ENCODE data around the gene ABCA6.

The ABCA6 gene

GRCh38 chr17:69134112-69134511 is 7.6 kb downstream of the ABCA6 start:
- Histone ChIP-seq H3K9me3 (ENCODE audit: control insufficient read depth, insufficient read depth, low read length) (no peaks in the 10 kb centered on the region), H3K4me3 (ENCODE audit: low read length) (no peak overlapping the region), H4K20me1 (ENCODE audit: control insufficient read depth, insufficient read depth, low read depth, low read length) (no peaks in the 10 kb centered on the region), H3K27me3 (ENCODE audit: control insufficient read depth, low read length) (no peaks in the 10 kb centered on the region), H3K79me2 (ENCODE audit: control insufficient read depth, low read length) (no peaks in the 10 kb centered on the region), H3F3A (ENCODE audit: control insufficient read depth, insufficient read depth) (no peaks in the 10 kb centered on the region), H3K9me2 (replicated peaks; ENCODE audit: control insufficient read depth, low read length) (no peaks in the 10 kb centered on the region), H3K36me3 (ENCODE audit: control insufficient read depth, low read length) (no peaks in the 10 kb centered on the region), H3K4me1 (ENCODE audit: control insufficient read depth, low read length) (no peaks in the 10 kb centered on the region), H3K27ac (ENCODE audit: low read depth, low read length) (no peak overlapping the region), H3K4me2 (ENCODE audit: low read length) (no peak overlapping the region)
- TF ChIP-seq, protein P1, sequence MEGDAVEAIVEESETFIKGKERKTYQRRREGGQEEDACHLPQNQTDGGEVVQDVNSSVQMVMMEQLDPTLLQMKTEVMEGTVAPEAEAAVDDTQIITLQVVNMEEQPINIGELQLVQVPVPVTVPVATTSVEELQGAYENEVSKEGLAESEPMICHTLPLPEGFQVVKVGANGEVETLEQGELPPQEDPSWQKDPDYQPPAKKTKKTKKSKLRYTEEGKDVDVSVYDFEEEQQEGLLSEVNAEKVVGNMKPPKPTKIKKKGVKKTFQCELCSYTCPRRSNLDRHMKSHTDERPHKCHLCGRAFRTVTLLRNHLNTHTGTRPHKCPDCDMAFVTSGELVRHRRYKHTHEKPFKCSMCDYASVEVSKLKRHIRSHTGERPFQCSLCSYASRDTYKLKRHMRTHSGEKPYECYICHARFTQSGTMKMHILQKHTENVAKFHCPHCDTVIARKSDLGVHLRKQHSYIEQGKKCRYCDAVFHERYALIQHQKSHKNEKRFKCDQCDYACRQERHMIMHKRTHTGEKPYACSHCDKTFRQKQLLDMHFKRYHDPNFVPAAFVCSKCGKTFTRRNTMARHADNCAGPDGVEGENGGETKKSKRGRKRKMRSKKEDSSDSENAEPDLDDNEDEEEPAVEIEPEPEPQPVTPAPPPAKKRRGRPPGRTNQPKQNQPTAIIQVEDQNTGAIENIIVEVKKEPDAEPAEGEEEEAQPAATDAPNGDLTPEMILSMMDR (IDR thresholded peaks at IDR 0.05; ENCODE audit: low read depth, low read length, poor library complexity, severe bottlenecking): no peak
- TF ChIP-seq EZH2phosphoT487 (IDR thresholded peaks at IDR 0.05; ENCODE audit: borderline replicate concordance, low read length): no peak

DNA sequence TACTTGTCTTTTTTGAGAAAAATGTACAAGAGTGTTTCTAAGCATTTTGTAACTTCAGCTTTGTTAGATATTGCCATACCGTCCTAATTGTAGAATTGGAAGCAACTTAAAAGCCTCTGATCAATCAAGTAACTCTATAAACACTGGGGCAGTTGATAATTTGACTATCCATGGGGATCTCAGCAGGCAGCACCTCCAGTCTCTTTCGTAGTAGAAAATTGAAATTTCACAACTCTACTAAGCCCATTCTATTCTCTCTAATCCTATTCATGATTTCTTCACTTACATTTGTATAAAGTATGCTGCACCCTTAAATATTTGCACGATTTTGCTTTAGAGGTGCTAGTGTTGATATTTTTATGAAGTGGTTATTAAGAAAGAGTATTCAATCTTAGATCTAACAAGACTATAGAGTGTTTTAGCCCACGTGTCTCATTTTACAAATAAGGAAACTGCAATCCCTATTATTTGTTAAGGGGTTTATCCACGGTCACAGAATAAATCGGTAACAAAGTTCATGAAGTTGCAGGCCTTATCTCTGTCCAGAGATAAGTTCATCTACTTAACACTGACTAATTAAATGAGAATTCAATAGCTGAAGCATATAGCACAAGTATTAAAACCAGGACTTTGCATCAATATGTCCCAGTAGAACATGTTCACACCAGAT is 10.9 kb downstream of the ABCA6 start:
- Histone ChIP-seq H3K4me3 (ENCODE audit: low read length) (no peak overlapping the region), H3K4me1 (ENCODE audit: control insufficient read depth, low read length) (no peaks in the 10 kb centered on the region), H3K9me2 (replicated peaks; ENCODE audit: control insufficient read depth, low read length) (no peaks in the 10 kb centered on the region), H3K27me3 (ENCODE audit: control insufficient read depth, low read length) (no peaks in the 10 kb centered on the region), H3K36me3 (ENCODE audit: control insufficient read depth, low read length) (no peaks in the 10 kb centered on the region), H3K27ac (ENCODE audit: low read depth, low read length) (no peak overlapping the region), H4K20me1 (ENCODE audit: control insufficient read depth, insufficient read depth, low read depth, low read length) (no peaks in the 10 kb centered on the region), H3K4me2 (ENCODE audit: low read length) (no peak overlapping the region), H3F3A (ENCODE audit: control insufficient read depth, insufficient read depth) (no peaks in the 10 kb centered on the region), H3K9me3 (ENCODE audit: control insufficient read depth, insufficient read depth, low read length) (no peaks in the 10 kb centered on the region), H3K79me2 (ENCODE audit: control insufficient read depth, low read length) (no peaks in the 10 kb centered on the region)
- TF ChIP-seq EZH2phosphoT487 (IDR thresholded peaks at IDR 0.05; ENCODE audit: borderline replicate concordance, low read length): no peak
- TF ChIP-seq, protein P1 (IDR thresholded peaks at IDR 0.05; ENCODE audit: low read depth, low read length, poor library complexity, severe bottlenecking): no peak

GRCh38 chr17:69123626-69124025 is 18.1 kb downstream of the ABCA6 start:
- Histone ChIP-seq H3K79me2 (ENCODE audit: control insufficient read depth, low read length) (no peaks in the 10 kb centered on the region), H3K4me3 (ENCODE audit: low read length) (no peak overlapping the region), H3K9me3 (ENCODE audit: control insufficient read depth, insufficient read depth, low read length) (no peaks in the 10 kb centered on the region), H3K9me2 (replicated peaks; ENCODE audit: control insufficient read depth, low read length) (no peaks in the 10 kb centered on the region; the same call in 1 of the 2 replicates), H3K4me2 (ENCODE audit: low read length) (no peak overlapping the region), H3K27me3 (ENCODE audit: control insufficient read depth, low read length) (peaks cover under 1% of the 10 kb centered on the region; the same call in 1 of the 2 replicates), H3K27ac (ENCODE audit: low read depth, low read length) (no peak overlapping the region), H3K4me1 (ENCODE audit: control insufficient read depth, low read length) (no peaks in the 10 kb centered on the region), H4K20me1 (ENCODE audit: control insufficient read depth, insufficient read depth, low read depth, low read length) (no peaks in the 10 kb centered on the region), H3F3A (ENCODE audit: control insufficient read depth, insufficient read depth) (no peaks in the 10 kb centered on the region), H3K36me3 (ENCODE audit: control insufficient read depth, low read length) (no peaks in the 10 kb centered on the region)
- TF ChIP-seq, protein P1 (IDR thresholded peaks at IDR 0.05; ENCODE audit: low read depth, low read length, poor library complexity, severe bottlenecking): no peak
- TF ChIP-seq EZH2phosphoT487 (IDR thresholded peaks at IDR 0.05; ENCODE audit: borderline replicate concordance, low read length): no peak
